SK-N-SH treated with all-trans-retinoic acid at 6 μM for 48 hours (cell line): ENCODE measurements around the gene ATP6V0E1.

ENCODE experiments used
- ATAC-seq: fragments of 200-7000 bp; cut with Tn5 transposase; 3 replicates; pipeline ENCODE4 v1.9.1; 2020; ENCODE audit warnings: mild to moderate bottlenecking, moderate library complexity
- ISL1 ChIP-seq: fragments of 250-450 bp; sonication (Bioruptor Pico); IDR thresholded peaks from 2 replicates; pipeline ENCODE4 v2.1.2; 2022; ENCODE audit warnings: mild to moderate bottlenecking, moderate library complexity
- OSR1 ChIP-seq: fragments of 250-450 bp; sonication (Bioruptor Pico); IDR thresholded peaks from 2 replicates; pipeline ENCODE4 v1.8.0; 2022; ENCODE audit warnings: moderate library complexity, mild to moderate bottlenecking, inconsistent platforms
- RARB ChIP-seq: fragments of 250-450 bp; sonication (Bioruptor Pico); IDR thresholded peaks from 2 replicates; pipeline ENCODE4 v1.8.0; 2021; ENCODE audit warnings: mild to moderate bottlenecking, moderate library complexity
- ZNF565 ChIP-seq: fragments of 450-650 bp; formaldehyde crosslinking; conservative IDR thresholded peaks from 2 replicates; pipeline ENCODE4 v1.5.0; 2020; ENCODE audit warnings: low read depth, mild to moderate bottlenecking, moderate library complexity
- TF ChIP-seq, protein P1 (sequence below): fragments of 250-450 bp; sonication (Bioruptor Pico); IDR thresholded peaks from 2 replicates; pipeline ENCODE4 v1.5.1; 2020; ENCODE audit warnings: low read depth, mild to moderate bottlenecking, moderate library complexity
- TF ChIP-seq, protein P2 (sequence below): fragments of 250-450 bp; sonication (Bioruptor Pico); IDR thresholded peaks from 2 replicates; pipeline ENCODE4 v1.5.1; 2021; ENCODE audit warnings: mild to moderate bottlenecking, moderate library complexity

ATP6V0E1 gene

GRCh38 chr5:173078878-173079277 is 95.3 kb downstream of the ATP6V0E1 start:
- TF ChIP-seq ISL1 (no peak), ZNF565 (CRISPR knock-in tag) (no peak), OSR1 (no peak), RARB (CRISPR knock-in tag) (no peak)
- TF ChIP-seq, protein P1, sequence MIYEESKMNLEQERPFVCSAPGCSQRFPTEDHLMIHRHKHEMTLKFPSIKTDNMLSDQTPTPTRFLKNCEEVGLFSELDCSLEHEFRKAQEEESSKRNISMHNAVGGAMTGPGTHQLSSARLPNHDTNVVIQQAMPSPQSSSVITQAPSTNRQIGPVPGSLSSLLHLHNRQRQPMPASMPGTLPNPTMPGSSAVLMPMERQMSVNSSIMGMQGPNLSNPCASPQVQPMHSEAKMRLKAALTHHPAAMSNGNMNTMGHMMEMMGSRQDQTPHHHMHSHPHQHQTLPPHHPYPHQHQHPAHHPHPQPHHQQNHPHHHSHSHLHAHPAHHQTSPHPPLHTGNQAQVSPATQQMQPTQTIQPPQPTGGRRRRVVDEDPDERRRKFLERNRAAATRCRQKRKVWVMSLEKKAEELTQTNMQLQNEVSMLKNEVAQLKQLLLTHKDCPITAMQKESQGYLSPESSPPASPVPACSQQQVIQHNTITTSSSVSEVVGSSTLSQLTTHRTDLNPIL, result no peak
- TF ChIP-seq, protein P2, sequence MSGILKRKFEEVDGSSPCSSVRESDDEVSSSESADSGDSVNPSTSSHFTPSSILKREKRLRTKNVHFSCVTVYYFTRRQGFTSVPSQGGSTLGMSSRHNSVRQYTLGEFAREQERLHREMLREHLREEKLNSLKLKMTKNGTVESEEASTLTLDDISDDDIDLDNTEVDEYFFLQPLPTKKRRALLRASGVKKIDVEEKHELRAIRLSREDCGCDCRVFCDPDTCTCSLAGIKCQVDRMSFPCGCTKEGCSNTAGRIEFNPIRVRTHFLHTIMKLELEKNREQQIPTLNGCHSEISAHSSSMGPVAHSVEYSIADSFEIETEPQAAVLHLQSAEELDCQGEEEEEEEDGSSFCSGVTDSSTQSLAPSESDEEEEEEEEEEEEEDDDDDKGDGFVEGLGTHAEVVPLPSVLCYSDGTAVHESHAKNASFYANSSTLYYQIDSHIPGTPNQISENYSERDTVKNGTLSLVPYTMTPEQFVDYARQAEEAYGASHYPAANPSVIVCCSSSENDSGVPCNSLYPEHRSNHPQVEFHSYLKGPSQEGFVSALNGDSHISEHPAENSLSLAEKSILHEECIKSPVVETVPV, result no peak
- ATAC-seq, result no peak
